ENCODE measurements around the gene FHL5. TPM values are rescaled to one million over a fixed set of nuclear protein-coding genes. Genes with fewer than 3 reads are reported as not detected.

Gene FHL5
- polyA plus RNA-seq, 2 donors: 0.37 to 1.3 TPM

- no peaks in the 10 kb centered on the region for H3K36me3 ChIP-seq (ENCODE audit: control insufficient read depth in 2 of 2, insufficient read depth in 2 of 2, low read length in 1 of 2)
- H3K4me3 ChIP-seq (ENCODE audit: low read depth in 1 of 2, low read length in 2 of 2): no peak overlapping the region
- H3K9me3 ChIP-seq (ENCODE audit: control insufficient read depth in 2 of 2, insufficient read depth in 1 of 2, low read depth in 1 of 2, low read length in 1 of 2): no peaks in the 10 kb centered on the region
- whole genome bisulfite sequencing, 2 donors: 76% methylated on average over 1 of the region's 1 CpG
- no peaks in the 10 kb centered on the region for H3K4me1 ChIP-seq (ENCODE audit: control insufficient read depth in 2 of 2, insufficient read depth in 2 of 2, low read length in 1 of 2)
- no peaks in the 10 kb centered on the region for H3K27me3 ChIP-seq (ENCODE audit: control insufficient read depth in 1 of 2, insufficient read depth in 2 of 2, low read length in 2 of 2)
- H3K27ac ChIP-seq (ENCODE audit: low read depth in 2 of 2, low read length in 1 of 2): no peak overlapping the region
Measured at GRCh38 chr6:96582436-96582835, 19.5 kb downstream of the FHL5 start.

- no peaks in the 10 kb centered on the region for H3K9me3 ChIP-seq (ENCODE audit: control insufficient read depth in 2 of 2, insufficient read depth in 1 of 2, low read depth in 1 of 2, low read length in 1 of 2)
- H3K27ac ChIP-seq (ENCODE audit: low read depth in 2 of 2, low read length in 1 of 2): no peak overlapping the region
- 75 to 76% methylated on average over 2 of the region's 2 CpGs for WGBS, 2 donors
- no peaks in the 10 kb centered on the region for H3K4me1 ChIP-seq (ENCODE audit: control insufficient read depth in 2 of 2, insufficient read depth in 2 of 2, low read length in 1 of 2)
- H3K27me3 ChIP-seq (ENCODE audit: control insufficient read depth in 1 of 2, insufficient read depth in 2 of 2, low read length in 2 of 2): no peaks in the 10 kb centered on the region
- H3K36me3 ChIP-seq (ENCODE audit: control insufficient read depth in 2 of 2, insufficient read depth in 2 of 2, low read length in 1 of 2): no peaks in the 10 kb centered on the region
- H3K4me3 ChIP-seq (ENCODE audit: low read depth in 1 of 2, low read length in 2 of 2): no peak overlapping the region
Measured at GRCh38 chr6:96604420-96604819, 41.5 kb downstream of the FHL5 start.

- H3K27me3 ChIP-seq (ENCODE audit: control insufficient read depth in 1 of 2, insufficient read depth in 2 of 2, low read length in 2 of 2): no peaks in the 10 kb centered on the region
- H3K4me1 ChIP-seq (ENCODE audit: control insufficient read depth in 2 of 2, insufficient read depth in 2 of 2, low read length in 1 of 2): no peaks in the 10 kb centered on the region
- no peak overlapping the region for H3K4me3 ChIP-seq (ENCODE audit: low read depth in 1 of 2, low read length in 2 of 2)
- no peaks in the 10 kb centered on the region for H3K9me3 ChIP-seq (ENCODE audit: control insufficient read depth in 2 of 2, insufficient read depth in 1 of 2, low read depth in 1 of 2, low read length in 1 of 2)
- no peaks in the 10 kb centered on the region for H3K36me3 ChIP-seq (ENCODE audit: control insufficient read depth in 2 of 2, insufficient read depth in 2 of 2, low read length in 1 of 2)
- no peak overlapping the region for H3K27ac ChIP-seq (ENCODE audit: low read depth in 2 of 2, low read length in 1 of 2)
Measured at GRCh38 chr6:96608074-96608473, 45.1 kb downstream of the FHL5 start.

- Histone ChIP-seq H3K27ac (ENCODE audit: low read depth in 2 of 2, low read length in 1 of 2) (no peak overlapping the region), H3K4me3 (ENCODE audit: low read depth in 1 of 2, low read length in 2 of 2) (no peak overlapping the region), H3K27me3 (ENCODE audit: control insufficient read depth in 1 of 2, insufficient read depth in 2 of 2, low read length in 2 of 2) (no peaks in the 10 kb centered on the region), H3K9me3 (ENCODE audit: control insufficient read depth in 2 of 2, insufficient read depth in 1 of 2, low read depth in 1 of 2, low read length in 1 of 2) (no peaks in the 10 kb centered on the region), H3K36me3 (ENCODE audit: control insufficient read depth in 2 of 2, insufficient read depth in 2 of 2, low read length in 1 of 2) (no peaks in the 10 kb centered on the region), H3K4me1 (ENCODE audit: control insufficient read depth in 2 of 2, insufficient read depth in 2 of 2, low read length in 1 of 2) (no peaks in the 10 kb centered on the region)
- WGBS, 2 donors: 92 to 95% methylated on average over 1 of the region's 1 CpG
Measured at GRCh38 chr6:96610019-96610418, 47.1 kb downstream of the FHL5 start.

GRCh38 chr6:96611342-96611991 is 48.5 kb downstream of the FHL5 start:
- H3K27me3 ChIP-seq (ENCODE audit: control insufficient read depth in 1 of 2, insufficient read depth in 2 of 2, low read length in 2 of 2): no peaks in the 10 kb centered on the region
- H3K4me1 ChIP-seq (ENCODE audit: control insufficient read depth in 2 of 2, insufficient read depth in 2 of 2, low read length in 1 of 2): no peaks in the 10 kb centered on the region
- no peaks in the 10 kb centered on the region for H3K9me3 ChIP-seq (ENCODE audit: control insufficient read depth in 2 of 2, insufficient read depth in 1 of 2, low read depth in 1 of 2, low read length in 1 of 2)
- 35 to 36% methylated on average over 1 of the region's 1 CpG for WGBS, 2 donors
- H3K36me3 ChIP-seq (ENCODE audit: control insufficient read depth in 2 of 2, insufficient read depth in 2 of 2, low read length in 1 of 2): no peaks in the 10 kb centered on the region
- H3K27ac ChIP-seq (ENCODE audit: low read depth in 2 of 2, low read length in 1 of 2): no peak overlapping the region
- no peak overlapping the region for H3K4me3 ChIP-seq (ENCODE audit: low read depth in 1 of 2, low read length in 2 of 2)

DNA sequence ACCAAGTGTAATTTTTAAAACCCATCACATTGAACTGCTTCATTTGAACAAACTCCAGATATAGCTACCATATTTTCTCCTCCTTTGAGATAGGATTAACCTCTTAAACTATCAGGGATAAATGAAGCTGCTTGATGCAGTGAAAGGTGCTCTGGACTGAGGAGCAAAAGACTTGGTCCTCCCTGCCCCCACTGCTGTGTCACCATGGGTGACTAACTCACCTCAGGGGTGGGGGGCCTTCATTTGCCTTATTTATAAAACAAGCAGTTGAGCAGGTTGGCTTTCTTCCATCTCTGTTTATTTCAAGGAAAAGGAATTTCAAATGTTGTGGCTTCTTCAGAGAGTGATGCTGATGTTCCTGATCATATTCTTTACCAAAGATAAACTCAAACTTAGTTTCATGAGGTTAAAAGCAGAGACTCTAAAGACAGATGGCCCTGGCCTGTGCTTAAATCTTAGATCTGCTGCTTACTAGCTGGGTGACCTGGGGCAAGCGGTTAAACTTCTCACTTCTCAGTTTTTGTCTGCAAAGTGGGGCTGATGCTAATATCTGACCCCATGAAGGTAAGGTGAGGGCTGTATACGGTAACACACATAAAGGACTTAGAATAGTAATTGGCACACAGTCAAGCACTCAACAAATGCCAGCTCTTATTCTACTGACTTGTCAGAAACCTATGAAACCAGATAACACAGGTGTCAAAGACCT is 50.5 kb downstream of the FHL5 start:
- Histone ChIP-seq H3K4me3 (ENCODE audit: low read depth in 1 of 2, low read length in 2 of 2) (no peak overlapping the region), H3K9me3 (ENCODE audit: control insufficient read depth in 2 of 2, insufficient read depth in 1 of 2, low read depth in 1 of 2, low read length in 1 of 2) (no peaks in the 10 kb centered on the region), H3K4me1 (ENCODE audit: control insufficient read depth in 2 of 2, insufficient read depth in 2 of 2, low read length in 1 of 2) (no peaks in the 10 kb centered on the region), H3K27me3 (ENCODE audit: control insufficient read depth in 1 of 2, insufficient read depth in 2 of 2, low read length in 2 of 2) (no peaks in the 10 kb centered on the region), H3K36me3 (ENCODE audit: control insufficient read depth in 2 of 2, insufficient read depth in 2 of 2, low read length in 1 of 2) (no peaks in the 10 kb centered on the region), H3K27ac (ENCODE audit: low read depth in 2 of 2, low read length in 1 of 2) (no peak overlapping the region)
- WGBS, 2 donors: 65 to 84% methylated on average over 2 of the region's 2 CpGs

GRCh38 chr6:96620851-96621250 is 57.9 kb downstream of the FHL5 start:
- 73% methylated on average over 6 of the region's 6 CpGs for WGBS, 2 donors
- no peaks in the 10 kb centered on the region for H3K36me3 ChIP-seq (ENCODE audit: control insufficient read depth in 2 of 2, insufficient read depth in 2 of 2, low read length in 1 of 2)
- no peaks in the 10 kb centered on the region for H3K27me3 ChIP-seq (ENCODE audit: control insufficient read depth in 1 of 2, insufficient read depth in 2 of 2, low read length in 2 of 2)

DNA sequence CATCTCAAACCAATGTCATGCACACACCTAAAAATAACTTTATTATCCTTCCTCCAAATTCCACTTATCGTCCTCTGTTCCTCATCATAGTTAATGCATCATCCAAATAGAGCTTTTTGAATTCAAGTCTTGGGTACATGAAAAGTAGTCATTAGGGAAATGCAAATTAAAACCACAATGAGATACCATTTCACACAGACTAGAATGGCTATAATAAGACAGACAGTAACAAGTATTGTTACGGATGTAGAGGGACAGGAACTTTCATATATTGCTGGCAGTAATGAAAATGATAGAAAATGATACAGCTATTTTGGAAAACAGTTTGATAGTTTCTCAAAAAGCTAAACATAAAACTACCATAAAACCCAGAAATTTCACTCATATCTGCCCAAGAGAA is 59.1 kb downstream of the FHL5 start:
- Histone ChIP-seq H3K4me1 (ENCODE audit: control insufficient read depth in 2 of 2, insufficient read depth in 2 of 2, low read length in 1 of 2) (no peaks in the 10 kb centered on the region), H3K27me3 (ENCODE audit: control insufficient read depth in 1 of 2, insufficient read depth in 2 of 2, low read length in 2 of 2) (no peaks in the 10 kb centered on the region), H3K36me3 (ENCODE audit: control insufficient read depth in 2 of 2, insufficient read depth in 2 of 2, low read length in 1 of 2) (no peaks in the 10 kb centered on the region), H3K9me3 (ENCODE audit: control insufficient read depth in 2 of 2, insufficient read depth in 1 of 2, low read depth in 1 of 2, low read length in 1 of 2) (no peaks in the 10 kb centered on the region), H3K27ac (ENCODE audit: low read depth in 2 of 2, low read length in 1 of 2) (no peak overlapping the region), H3K4me3 (ENCODE audit: low read depth in 1 of 2, low read length in 2 of 2) (no peak overlapping the region)
- 46 to 78% methylated on average over 2 of the region's 2 CpGs for WGBS, 2 donors

More at GRCh38 chr6:96620851-96621250, 57.9 kb downstream of the FHL5 start:
- Histone ChIP-seq H3K9me3 (ENCODE audit: control insufficient read depth in 2 of 2, insufficient read depth in 1 of 2, low read depth in 1 of 2, low read length in 1 of 2) (no peaks in the 10 kb centered on the region), H3K4me1 (ENCODE audit: control insufficient read depth in 2 of 2, insufficient read depth in 2 of 2, low read length in 1 of 2) (no peaks in the 10 kb centered on the region), H3K27ac (ENCODE audit: low read depth in 2 of 2, low read length in 1 of 2) (no peak overlapping the region), H3K4me3 (ENCODE audit: low read depth in 1 of 2, low read length in 2 of 2) (no peak overlapping the region)

- no peaks in the 10 kb centered on the region for H3K36me3 ChIP-seq (ENCODE audit: control insufficient read depth in 2 of 2, insufficient read depth in 2 of 2, low read length in 1 of 2)
- no peaks in the 10 kb centered on the region for H3K9me3 ChIP-seq (ENCODE audit: control insufficient read depth in 2 of 2, insufficient read depth in 1 of 2, low read depth in 1 of 2, low read length in 1 of 2)
- H3K27me3 ChIP-seq (ENCODE audit: control insufficient read depth in 1 of 2, insufficient read depth in 2 of 2, low read length in 2 of 2): no peaks in the 10 kb centered on the region
- no peak overlapping the region for H3K27ac ChIP-seq (ENCODE audit: low read depth in 2 of 2, low read length in 1 of 2)
- 62 to 68% methylated on average over 3 of the region's 3 CpGs for WGBS, 2 donors
- H3K4me3 ChIP-seq (ENCODE audit: low read depth in 1 of 2, low read length in 2 of 2): no peak overlapping the region
- no peaks in the 10 kb centered on the region for H3K4me1 ChIP-seq (ENCODE audit: control insufficient read depth in 2 of 2, insufficient read depth in 2 of 2, low read length in 1 of 2)
Measured at GRCh38 chr6:96624957-96625356, 62.0 kb downstream of the FHL5 start.

Data from esophagus (tissue), 2 donors.